NCI-H82 (cell line): ENCODE results near the gene LGR4.

ENCODE experiments used
- DNase-seq: peaks from one replicate; lab custom pipeline; 2025; lab: John Stamatoyannopoulos, UW

LGR4 gene

DNA sequence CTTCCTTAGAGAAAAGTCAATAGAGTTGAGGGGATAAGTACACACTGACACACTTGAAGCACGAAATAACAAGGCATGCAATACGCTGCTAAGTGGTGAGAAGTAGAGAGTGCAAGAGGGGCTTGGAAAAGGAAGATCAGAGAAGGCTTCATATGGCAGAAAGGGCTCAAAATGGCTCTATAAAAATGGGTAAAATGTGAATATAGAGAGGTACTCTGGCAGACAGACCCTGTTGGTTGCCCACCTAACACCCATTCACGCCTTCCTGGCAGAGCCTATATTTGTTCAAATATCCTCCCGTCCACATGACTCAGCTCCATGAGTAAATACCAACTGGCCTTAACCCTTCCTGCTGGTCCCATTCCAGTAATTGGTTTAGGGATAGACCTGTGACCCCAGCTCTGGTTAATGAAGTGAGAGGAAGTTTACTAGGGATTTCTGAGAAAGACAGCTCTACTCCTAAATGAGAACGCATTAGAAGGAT, 70.7 kb downstream of the LGR4 start:
- DNase-seq = peak; percentile 2

DNA sequence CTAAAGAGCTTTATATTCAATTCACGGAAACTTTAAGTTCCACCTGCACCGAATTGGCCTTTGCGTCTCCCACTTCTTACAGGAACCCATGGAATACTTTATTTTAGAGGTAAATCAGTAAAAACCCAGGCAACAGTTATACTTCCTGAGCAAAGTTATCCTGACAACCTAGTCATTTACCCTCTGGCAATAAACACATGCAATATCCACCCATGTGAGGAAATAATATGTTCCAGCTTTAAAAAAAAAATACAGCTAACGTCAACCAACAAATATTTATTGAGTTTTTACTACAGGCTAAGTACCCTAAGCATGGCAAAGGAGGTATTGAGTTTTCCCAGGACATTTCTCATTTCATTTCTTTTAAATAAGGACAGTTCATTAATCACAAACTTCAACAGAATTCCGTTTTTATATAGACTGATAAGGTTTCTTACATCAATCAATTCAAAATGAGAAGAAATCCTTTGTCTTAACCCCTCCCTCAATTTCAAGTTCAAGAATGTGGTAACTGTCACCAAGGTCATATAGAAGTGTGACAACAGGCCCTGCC, 71.2 kb downstream of the LGR4 start:
- no peak for DNase-seq

DNA sequence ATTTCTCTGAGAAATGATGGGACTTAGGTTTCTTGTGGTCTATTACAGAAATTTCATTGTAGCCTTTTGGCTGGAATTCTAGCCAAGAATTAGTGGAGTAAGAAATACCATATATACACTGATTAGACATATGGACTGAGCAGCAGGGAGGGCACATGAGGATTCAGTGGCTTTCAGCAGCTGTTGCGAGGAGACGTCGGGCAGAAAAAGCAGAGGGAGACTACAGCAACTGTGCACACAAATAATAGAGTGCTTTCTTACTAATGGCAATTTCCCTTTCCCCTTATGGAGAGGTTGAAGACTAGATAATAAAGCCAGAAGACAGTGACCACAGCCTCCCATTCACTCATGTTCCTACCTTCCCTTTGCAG, 74.2 kb downstream of the LGR4 start:
- peak; percentile 47 for DNase-seq

GRCh38 chr11:27397624-27398399, 74.8 kb downstream of the LGR4 start:
- DNase-seq = peak; percentile 21

GRCh38 chr11:27396259-27396839, 76.2 kb downstream of the LGR4 start:
- DNase-seq = no peak

DNA sequence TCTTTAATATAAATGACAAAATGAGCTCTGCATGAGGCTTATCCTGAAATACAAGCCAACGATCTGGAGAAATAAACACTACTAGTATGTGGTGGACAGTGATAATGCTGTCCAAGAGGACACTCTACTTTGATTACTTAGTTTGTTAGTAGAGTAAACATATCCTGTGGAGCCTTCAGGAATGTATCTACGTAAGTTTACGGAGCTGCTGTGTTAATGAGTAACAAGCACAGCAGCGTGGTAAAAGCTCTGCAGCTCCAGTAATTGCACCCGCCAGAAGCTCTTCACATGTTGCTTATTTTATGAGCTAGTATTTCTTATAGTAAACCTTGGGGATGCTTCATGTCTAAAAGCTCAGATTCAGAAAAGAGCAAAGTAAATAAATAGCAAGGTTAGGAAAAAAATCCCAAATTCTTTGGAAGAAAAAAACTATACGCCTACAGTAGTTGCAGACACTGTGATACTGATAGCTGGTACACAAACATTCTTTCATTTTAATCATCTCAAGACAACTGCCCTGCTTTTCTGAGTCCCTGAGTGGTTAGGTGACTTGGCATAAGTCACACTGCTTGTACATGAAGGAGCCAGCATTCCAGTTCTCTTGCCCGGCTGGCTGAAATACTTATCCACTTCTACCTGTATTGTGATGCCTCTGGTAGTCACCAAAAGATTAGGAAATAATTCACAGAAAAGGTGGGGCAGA, 76.9 kb downstream of the LGR4 start:
- no peak for DNase-seq

DNA sequence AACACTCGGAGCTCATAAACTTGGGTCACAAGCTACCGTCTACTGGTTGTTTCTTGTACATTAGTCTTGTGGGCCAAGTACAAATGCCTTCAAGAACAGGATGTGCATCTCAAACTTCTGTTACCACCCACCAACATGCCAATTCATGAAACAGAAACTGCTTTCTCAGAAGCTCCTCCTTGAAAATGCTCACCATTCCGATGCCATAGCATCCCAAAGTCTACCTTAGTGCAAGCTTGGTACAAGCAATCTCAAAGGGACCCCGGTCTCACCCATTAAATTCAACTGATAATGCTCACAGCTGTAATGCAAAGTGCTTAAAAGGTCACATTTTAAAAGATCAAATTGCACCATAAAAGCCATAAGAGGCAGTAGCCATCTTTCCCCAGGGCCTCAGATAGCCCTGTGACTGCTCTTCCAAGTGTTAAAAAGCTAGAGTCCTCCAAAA, 77.8 kb downstream of the LGR4 start:
- no peak for DNase-seq

DNA sequence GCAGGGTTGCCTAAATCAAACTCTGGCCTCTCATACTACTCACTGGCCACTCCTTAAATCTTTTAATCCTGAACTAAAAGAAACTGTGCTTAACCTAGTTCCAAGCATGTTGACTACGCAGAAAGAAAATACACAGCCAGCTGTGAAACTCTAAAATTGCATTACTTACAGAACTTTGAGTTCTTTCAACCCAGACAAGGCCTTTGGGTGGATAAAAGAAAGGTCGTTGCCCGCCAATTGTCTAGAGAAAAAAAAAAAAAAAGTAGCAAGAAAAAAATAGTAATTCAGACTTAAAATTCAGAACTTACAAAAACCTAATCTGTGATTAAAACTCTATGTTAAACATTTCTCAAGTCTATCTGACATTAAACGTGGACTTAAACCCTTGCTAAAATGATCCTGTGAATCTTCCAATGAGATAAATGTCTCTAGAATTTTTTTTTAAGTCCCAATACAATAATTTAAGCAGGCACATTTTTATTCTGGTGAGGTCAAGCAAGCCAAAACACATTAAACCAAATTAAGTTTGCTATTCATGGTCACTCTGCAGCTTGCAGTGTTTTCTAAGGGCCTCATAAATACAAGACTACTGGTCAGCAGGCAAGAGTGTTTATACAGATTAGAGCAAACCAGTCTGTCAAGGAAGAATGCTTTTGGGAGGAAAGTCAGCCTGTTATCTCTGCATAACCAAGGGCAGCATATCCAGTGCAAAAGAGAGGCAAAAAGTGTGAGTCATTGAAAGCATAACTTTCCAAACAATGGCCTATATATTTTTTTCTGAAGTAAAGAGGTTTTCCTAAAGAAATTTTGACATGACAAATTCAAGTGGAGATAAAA, 80.1 kb downstream of the LGR4 start:
- DNase-seq = peak; percentile 8

- no peak for DNase-seq
Measured at GRCh38 chr11:27391331-27392015, 81.1 kb downstream of the LGR4 start.

- DNase-seq = no peak
Measured at GRCh38 chr11:27390318-27391295, 82.0 kb downstream of the LGR4 start.

DNA sequence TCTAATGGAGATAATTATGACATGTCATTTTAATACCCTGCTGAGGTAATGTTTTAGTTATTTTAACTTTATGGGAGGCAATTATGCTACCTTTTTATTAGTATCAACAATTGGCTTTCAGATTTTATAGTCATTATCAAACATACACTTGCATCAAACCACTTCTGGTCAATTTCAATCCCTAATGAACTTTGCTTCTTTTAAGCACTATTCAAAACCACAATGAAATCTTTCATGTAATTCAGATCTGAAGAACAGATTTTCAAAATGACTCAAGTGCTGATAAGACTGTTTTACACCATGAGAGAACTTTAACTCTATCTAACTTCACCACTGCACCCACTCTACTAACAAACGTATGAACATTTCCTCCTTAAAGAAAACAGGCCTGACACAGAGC, 83.7 kb downstream of the LGR4 start:
- no peak for DNase-seq

- DNase-seq = no peak
Measured at GRCh38 chr11:27388001-27388400, 84.6 kb downstream of the LGR4 start.

DNA sequence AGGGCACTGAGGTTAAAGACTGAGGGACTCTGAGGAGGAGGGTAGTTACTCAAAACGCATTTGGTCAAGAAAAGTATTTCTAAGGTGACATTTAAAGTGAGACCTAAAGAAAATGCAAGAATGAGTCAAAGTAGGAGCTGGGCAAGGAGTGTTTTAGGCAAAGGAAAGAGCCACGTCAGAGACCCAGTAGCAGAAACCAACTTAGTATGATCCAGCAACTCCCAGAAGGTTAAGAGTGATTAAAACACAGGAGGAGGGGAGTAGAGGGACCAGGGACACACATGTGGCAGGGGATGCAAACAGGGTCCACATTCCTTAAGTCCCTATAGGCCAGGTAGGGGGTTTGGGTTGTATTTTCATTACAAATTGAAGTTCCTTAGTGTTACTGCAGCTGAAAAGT, 85.2 kb downstream of the LGR4 start:
- DNase-seq = no peak

DNA sequence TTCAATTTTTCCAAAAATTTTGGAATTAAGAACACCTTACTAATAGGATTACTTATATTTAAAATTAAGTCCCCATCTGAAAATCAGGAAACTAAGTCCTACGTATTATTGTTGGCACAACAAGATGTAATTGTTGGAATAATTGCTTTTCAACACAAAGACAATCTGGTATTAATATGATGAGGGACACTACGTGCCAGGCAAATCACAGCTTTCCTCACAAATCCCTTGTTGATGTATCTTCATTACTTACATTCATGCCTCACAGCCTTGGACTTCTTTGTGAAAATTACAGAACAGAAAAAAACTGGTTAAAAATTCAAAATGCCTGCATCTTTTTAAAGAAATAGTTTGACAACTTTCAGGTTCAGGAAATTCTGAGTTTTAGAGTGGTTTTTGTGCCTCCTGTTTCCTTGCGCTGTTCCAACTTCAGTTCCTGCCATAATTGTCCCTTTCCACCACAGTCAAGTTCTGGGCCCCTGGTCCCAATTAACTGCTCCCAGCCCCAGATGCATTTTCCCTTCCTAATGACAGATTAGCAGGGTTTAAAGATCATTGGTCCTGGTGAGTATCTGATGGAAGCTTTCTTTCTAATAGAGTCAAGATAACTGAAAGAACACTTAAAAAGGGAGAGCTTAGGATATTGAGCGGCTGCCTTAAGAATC, 86.3 kb downstream of the LGR4 start:
- peak; percentile 32 for DNase-seq

DNA sequence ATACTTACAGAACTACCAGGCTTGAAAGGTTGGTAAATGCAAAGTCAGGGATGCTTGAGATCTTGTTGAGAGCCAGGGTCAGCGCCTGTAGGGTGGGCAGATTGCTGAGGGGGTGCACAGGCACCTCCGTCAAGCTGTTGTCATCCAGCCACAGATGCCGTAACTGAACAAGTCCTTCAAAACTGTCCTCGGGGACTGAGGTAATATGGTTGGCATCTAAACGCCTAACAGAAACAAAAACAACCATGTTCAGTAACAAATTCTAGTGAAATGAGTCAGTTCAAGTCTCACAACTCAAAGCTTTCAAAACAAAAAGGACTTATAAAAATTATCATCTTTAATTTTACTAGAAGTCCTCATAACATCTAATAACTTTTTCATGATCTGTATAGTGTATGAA, 87.3 kb downstream of the LGR4 start:
- no peak for DNase-seq

DNA sequence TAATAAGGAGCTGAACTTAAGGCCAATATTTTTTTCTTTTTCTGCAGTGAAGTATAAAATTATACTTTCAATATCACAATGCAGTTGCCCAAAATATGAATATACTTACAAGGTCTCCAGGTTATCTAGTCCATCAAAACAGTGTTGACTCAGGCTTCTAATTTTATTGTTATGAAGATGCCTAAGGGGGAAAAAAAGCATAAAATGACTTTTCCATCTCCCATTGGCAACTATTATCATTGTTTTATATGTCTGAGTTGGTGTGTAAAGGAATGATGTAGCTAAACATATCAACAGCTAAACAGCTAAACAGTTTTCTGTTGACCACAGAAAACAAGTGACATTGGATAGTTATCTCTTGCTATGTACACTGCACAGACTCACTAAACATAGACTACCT, 88.4 kb downstream of the LGR4 start:
- DNase-seq = no peak

- no peak for DNase-seq
Measured at GRCh38 chr11:27383645-27384044, 88.9 kb downstream of the LGR4 start.

GRCh38 chr11:27381238-27381666, 91.3 kb downstream of the LGR4 start:
- DNase-seq = no peak

DNA sequence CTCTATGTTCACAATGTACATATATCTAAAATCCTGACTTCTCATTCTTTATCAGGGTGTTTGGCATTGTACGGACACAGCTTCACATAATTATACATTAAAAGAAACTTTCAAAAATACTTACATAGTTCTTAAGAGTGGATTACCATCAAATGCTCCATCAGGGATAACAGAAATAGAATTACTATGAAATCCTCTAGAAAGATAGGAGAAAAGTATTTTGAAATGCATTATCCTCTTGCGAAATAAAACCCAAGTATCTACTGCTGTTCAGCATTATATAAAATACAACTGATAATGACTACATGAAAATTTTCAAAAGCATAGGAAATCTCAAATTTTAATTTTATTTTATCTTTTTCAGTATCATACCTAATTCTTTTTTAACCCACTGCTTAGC, 91.8 kb downstream of the LGR4 start:
- no peak for DNase-seq
